Type B pancreatic cell (in vitro differentiated cells): ENCODE results near the gene DNALI1. TPM values are rescaled to one million over a fixed set of nuclear protein-coding genes. Genes with fewer than 3 reads are reported as not detected.

ENCODE experiments used
- DNase-seq: peaks from one replicate; pipeline ENCODE4 v3.0.0; 2021; ENCODE audit warnings: mixed read lengths; ENCODE audit not compliant: unreplicated experiment; ENCODE audit errors: extremely low spot score
- H3K27ac Mint-ChIP-seq: 2 replicates; pipeline ENCODE4 v1.8.0; 2021; ENCODE audit warnings: mild to moderate bottlenecking, mixed read lengths
- H3K27me3 Mint-ChIP-seq: 2 replicates; pipeline ENCODE4 v1.8.0; 2021; ENCODE audit warnings: mixed read lengths
- H3K36me3 Mint-ChIP-seq: 2 replicates; pipeline ENCODE4 v1.8.0; 2021; ENCODE audit warnings: mixed read lengths
- H3K4me1 Mint-ChIP-seq: one replicate; pipeline ENCODE4 v1.8.0; 2021; ENCODE audit warnings: mixed read lengths; ENCODE audit not compliant: unreplicated experiment
- H3K4me3 Mint-ChIP-seq: 2 replicates; pipeline ENCODE4 v1.8.0; 2021; ENCODE audit warnings: mild to moderate bottlenecking, mixed read lengths
- H3K9me3 Mint-ChIP-seq: 2 replicates; pipeline ENCODE4 v1.8.0; 2021; ENCODE audit warnings: mixed read lengths
- total RNA-seq: library from RNA; stranded (reverse); gene quantifications from 2 replicates; pipeline ENCODE4 v1.2.1, GENCODE V29; 2021; ENCODE audit warnings: low replicate concordance
- TF ChIP-seq, protein P1 (sequence below): fragments of 200-600 bp; sonication (generic); conservative IDR thresholded peaks from 2 replicates; pipeline ENCODE4 v1.5.0; 2021; ENCODE audit warnings: antibody characterized with exemption, mild to moderate bottlenecking

The DNALI1 gene
- total RNA-seq, 1 donor from 2014 or later = 40.8 TPM

- Mint-ChIP-seq H3K27me3 (peaks cover 12% of the 10 kb centered on the region), H3K27ac (peak within 1 kb of the TSS; percentile 99), H3K9me3 (no peaks in the 10 kb centered on the region), H3K4me1 (peaks cover 15% of the 10 kb centered on the region), H3K4me3 (peak within 1 kb of the TSS; percentile 100), H3K36me3 (peaks cover 4% of the 10 kb centered on the region)
- DNase-seq = peak; percentile 97
- TF ChIP-seq, protein P1, sequence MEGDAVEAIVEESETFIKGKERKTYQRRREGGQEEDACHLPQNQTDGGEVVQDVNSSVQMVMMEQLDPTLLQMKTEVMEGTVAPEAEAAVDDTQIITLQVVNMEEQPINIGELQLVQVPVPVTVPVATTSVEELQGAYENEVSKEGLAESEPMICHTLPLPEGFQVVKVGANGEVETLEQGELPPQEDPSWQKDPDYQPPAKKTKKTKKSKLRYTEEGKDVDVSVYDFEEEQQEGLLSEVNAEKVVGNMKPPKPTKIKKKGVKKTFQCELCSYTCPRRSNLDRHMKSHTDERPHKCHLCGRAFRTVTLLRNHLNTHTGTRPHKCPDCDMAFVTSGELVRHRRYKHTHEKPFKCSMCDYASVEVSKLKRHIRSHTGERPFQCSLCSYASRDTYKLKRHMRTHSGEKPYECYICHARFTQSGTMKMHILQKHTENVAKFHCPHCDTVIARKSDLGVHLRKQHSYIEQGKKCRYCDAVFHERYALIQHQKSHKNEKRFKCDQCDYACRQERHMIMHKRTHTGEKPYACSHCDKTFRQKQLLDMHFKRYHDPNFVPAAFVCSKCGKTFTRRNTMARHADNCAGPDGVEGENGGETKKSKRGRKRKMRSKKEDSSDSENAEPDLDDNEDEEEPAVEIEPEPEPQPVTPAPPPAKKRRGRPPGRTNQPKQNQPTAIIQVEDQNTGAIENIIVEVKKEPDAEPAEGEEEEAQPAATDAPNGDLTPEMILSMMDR = no peak
These were observed 38.9 kb downstream of the DNALI1 start, which contains the start of gene GNL2 for GRCh38 chr1:37595440-37596181. TSS of gene GNL2 (minus strand) at chr1:37595937. CDS start at chr1:37595822, 115 bp downstream.

- DNase-seq = no peak
- TF ChIP-seq, protein P1 = no peak
- peaks cover 15% of the 10 kb centered on the region for H3K4me1 Mint-ChIP-seq
- no peaks in the 10 kb centered on the region for H3K9me3 Mint-ChIP-seq
- H3K27me3 Mint-ChIP-seq = peaks cover 12% of the 10 kb centered on the region
- peak overlapping the region; percentile 100 for H3K4me3 Mint-ChIP-seq
- no peaks in the 10 kb centered on the region for H3K36me3 Mint-ChIP-seq
- H3K27ac Mint-ChIP-seq = peak overlapping the region; percentile 99
These were observed 39.5 kb downstream of the DNALI1 start for GRCh38 chr1:37596182-37596667.

- no peak for DNase-seq
- H3K27me3 Mint-ChIP-seq = peaks cover 35% of the 10 kb centered on the region
- H3K4me3 Mint-ChIP-seq = no peak overlapping the region
- H3K27ac Mint-ChIP-seq = no peak overlapping the region
- peaks cover 25% of the 10 kb centered on the region for H3K4me1 Mint-ChIP-seq
- no peaks in the 10 kb centered on the region for H3K9me3 Mint-ChIP-seq
- TF ChIP-seq, protein P1 = no peak
- no peaks in the 10 kb centered on the region for H3K36me3 Mint-ChIP-seq
These were observed 43.2 kb downstream of the DNALI1 start for GRCh38 chr1:37599940-37600339.

GRCh38 chr1:37601441-37601840, 44.7 kb downstream of the DNALI1 start:
- no peaks in the 10 kb centered on the region for H3K9me3 Mint-ChIP-seq
- peaks cover 37% of the 10 kb centered on the region for H3K27me3 Mint-ChIP-seq
- no peak overlapping the region for H3K4me3 Mint-ChIP-seq
- H3K36me3 Mint-ChIP-seq = no peaks in the 10 kb centered on the region
- peak overlapping the region; percentile 20 for H3K27ac Mint-ChIP-seq
- peaks cover 11% of the 10 kb centered on the region for H3K4me1 Mint-ChIP-seq
- TF ChIP-seq, protein P1 = no peak
- no peak for DNase-seq

GRCh38 chr1:37602750-37603694, 46.3 kb downstream of the DNALI1 start:
- DNase-seq = no peak
- Mint-ChIP-seq H3K36me3 (no peaks in the 10 kb centered on the region), H3K4me1 (peaks cover 10% of the 10 kb centered on the region), H3K4me3 (no peak overlapping the region), H3K27me3 (peaks cover 32% of the 10 kb centered on the region), H3K9me3 (no peaks in the 10 kb centered on the region), H3K27ac (no peak overlapping the region)
- TF ChIP-seq, protein P1 = peak; percentile 83
